HEK293 (cell line): ENCODE results near the gene SH3BP5.

Experiments used
- SP2 ChIP-seq: fragments of 450-650 bp; formaldehyde crosslinking; IDR thresholded peaks from 2 replicates; pipeline ENCODE4 v1.5.1; 2016; ENCODE audit warnings: missing biosample characterization, missing genetic modification characterization
- ZBTB17 ChIP-seq: fragments of 450-650 bp; formaldehyde crosslinking; IDR thresholded peaks from 2 replicates; pipeline ENCODE4 v1.5.1; 2016; ENCODE audit warnings: missing biosample characterization, missing genetic modification characterization
- ZBTB6 ChIP-seq: fragments of 450-650 bp; formaldehyde crosslinking; IDR thresholded peaks from 2 replicates; pipeline ENCODE4 v1.5.1; 2017; ENCODE audit warnings: missing biosample characterization, missing genetic modification characterization
- ZNF488 ChIP-seq: fragments of 450-650 bp; formaldehyde crosslinking; IDR thresholded peaks from 2 replicates; pipeline ENCODE4 v1.5.1; 2016; ENCODE audit warnings: missing biosample characterization, missing genetic modification characterization
- ZNF629 ChIP-seq: fragments of 450-650 bp; formaldehyde crosslinking; IDR thresholded peaks from 2 replicates; pipeline ENCODE4 v1.5.1; 2017; ENCODE audit warnings: missing biosample characterization, missing genetic modification characterization
- ZNF830 ChIP-seq: fragments of 450-650 bp; IDR thresholded peaks from 2 replicates; pipeline ENCODE4 v1.5.0; 2018; ENCODE audit warnings: missing biosample characterization, missing genetic modification characterization, low read depth, mild to moderate bottlenecking, moderate library complexity
- TF ChIP-seq, protein P1 (sequence below): fragments of 450-650 bp; formaldehyde crosslinking; IDR thresholded peaks from 2 replicates; pipeline ENCODE4 v1.5.1; 2016; ENCODE audit warnings: missing biosample characterization, missing genetic modification characterization

DNA sequence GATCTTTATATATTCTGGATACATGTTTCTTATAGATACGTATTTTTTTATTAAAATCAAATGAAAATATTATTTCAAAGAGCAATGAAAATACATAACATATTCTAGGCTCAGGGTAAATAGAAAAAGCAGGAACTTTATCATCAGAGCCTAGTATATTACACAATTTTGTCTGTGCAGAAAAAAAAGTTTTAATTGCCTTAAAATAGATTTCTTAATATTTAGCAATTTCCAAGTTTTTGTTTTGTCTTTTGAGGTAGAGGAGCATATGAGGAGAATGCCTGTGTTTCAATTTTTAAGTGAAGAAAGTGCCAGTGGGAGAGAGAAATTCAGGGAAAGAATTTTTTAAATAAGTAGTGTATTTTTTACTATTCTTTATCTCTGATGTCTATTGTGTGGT, 115.9 kb downstream of the SH3BP5 start:
- TF ChIP-seq, protein P1, sequence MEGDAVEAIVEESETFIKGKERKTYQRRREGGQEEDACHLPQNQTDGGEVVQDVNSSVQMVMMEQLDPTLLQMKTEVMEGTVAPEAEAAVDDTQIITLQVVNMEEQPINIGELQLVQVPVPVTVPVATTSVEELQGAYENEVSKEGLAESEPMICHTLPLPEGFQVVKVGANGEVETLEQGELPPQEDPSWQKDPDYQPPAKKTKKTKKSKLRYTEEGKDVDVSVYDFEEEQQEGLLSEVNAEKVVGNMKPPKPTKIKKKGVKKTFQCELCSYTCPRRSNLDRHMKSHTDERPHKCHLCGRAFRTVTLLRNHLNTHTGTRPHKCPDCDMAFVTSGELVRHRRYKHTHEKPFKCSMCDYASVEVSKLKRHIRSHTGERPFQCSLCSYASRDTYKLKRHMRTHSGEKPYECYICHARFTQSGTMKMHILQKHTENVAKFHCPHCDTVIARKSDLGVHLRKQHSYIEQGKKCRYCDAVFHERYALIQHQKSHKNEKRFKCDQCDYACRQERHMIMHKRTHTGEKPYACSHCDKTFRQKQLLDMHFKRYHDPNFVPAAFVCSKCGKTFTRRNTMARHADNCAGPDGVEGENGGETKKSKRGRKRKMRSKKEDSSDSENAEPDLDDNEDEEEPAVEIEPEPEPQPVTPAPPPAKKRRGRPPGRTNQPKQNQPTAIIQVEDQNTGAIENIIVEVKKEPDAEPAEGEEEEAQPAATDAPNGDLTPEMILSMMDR = no peak
- no peak for TF ChIP-seq ZBTB6 (tag by site-specific recombination)
- no peak for TF ChIP-seq ZNF830 (tag by site-specific recombination)
- no peak for TF ChIP-seq ZNF629 (tag by site-specific recombination)
- no peak for TF ChIP-seq ZBTB17
- TF ChIP-seq SP2 (tag by site-specific recombination) = no peak
- TF ChIP-seq ZNF488 (tag by site-specific recombination) = no peak
